VCaP (cell line): Measurements from ENCODE around the gene SLC38A11.
A peak's percentile ranks its signal among the peaks of the same experiment; 100 is the strongest.

Source experiments
- H3K27ac ChIP-seq: fragments of 450-650 bp; 2 replicates; pipeline ENCODE4 v1.5.1; 2017
- TF ChIP-seq, protein P1 (sequence below): fragments of 450-650 bp; conservative IDR thresholded peaks from 2 replicates; pipeline ENCODE4 v1.5.1; 2017; ENCODE audit warnings: mild to moderate bottlenecking, moderate library complexity

Gene SLC38A11

DNA sequence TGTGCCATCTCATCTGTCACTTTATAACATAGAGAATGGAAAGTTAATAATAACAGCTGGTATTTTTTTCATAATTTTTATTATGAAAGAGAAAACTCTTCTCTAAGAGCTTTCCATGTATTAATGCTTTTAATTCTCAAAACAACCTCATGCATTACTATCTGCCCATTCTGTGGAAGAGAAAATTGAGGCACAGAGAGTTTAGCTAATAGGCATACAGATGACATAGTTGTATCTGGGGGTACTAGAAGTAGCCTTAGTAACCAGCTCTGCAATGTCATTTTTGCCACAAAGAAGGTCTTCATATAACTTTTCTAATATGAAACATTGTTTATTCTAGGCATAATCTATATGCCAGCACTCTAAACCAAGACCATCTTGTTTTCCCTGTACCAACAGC, 77.4 kb downstream of the SLC38A11 start:
- TF ChIP-seq, protein P1, sequence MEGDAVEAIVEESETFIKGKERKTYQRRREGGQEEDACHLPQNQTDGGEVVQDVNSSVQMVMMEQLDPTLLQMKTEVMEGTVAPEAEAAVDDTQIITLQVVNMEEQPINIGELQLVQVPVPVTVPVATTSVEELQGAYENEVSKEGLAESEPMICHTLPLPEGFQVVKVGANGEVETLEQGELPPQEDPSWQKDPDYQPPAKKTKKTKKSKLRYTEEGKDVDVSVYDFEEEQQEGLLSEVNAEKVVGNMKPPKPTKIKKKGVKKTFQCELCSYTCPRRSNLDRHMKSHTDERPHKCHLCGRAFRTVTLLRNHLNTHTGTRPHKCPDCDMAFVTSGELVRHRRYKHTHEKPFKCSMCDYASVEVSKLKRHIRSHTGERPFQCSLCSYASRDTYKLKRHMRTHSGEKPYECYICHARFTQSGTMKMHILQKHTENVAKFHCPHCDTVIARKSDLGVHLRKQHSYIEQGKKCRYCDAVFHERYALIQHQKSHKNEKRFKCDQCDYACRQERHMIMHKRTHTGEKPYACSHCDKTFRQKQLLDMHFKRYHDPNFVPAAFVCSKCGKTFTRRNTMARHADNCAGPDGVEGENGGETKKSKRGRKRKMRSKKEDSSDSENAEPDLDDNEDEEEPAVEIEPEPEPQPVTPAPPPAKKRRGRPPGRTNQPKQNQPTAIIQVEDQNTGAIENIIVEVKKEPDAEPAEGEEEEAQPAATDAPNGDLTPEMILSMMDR: no peak
- no peak overlapping the region for H3K27ac ChIP-seq

DNA sequence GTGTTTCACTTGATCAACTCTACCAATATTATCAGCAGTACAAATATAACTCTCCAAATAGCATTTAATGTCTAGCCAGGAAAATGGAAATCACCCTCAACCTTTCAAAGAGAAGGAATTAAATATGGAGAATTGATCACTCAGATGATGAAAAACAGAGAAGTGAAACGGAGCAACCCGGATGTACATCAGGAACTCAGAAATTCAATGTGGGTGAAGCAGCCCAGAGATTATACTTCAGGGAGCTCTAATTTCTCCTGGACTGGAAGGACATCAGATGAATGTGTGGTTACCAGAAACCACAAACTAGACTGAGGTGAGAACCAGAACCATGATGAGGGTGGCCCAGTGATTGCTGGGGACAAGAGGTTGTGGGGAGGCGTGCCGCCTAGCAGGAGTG, 78.2 kb downstream of the SLC38A11 start:
- TF ChIP-seq, protein P1: no peak
- no peak overlapping the region for H3K27ac ChIP-seq

DNA sequence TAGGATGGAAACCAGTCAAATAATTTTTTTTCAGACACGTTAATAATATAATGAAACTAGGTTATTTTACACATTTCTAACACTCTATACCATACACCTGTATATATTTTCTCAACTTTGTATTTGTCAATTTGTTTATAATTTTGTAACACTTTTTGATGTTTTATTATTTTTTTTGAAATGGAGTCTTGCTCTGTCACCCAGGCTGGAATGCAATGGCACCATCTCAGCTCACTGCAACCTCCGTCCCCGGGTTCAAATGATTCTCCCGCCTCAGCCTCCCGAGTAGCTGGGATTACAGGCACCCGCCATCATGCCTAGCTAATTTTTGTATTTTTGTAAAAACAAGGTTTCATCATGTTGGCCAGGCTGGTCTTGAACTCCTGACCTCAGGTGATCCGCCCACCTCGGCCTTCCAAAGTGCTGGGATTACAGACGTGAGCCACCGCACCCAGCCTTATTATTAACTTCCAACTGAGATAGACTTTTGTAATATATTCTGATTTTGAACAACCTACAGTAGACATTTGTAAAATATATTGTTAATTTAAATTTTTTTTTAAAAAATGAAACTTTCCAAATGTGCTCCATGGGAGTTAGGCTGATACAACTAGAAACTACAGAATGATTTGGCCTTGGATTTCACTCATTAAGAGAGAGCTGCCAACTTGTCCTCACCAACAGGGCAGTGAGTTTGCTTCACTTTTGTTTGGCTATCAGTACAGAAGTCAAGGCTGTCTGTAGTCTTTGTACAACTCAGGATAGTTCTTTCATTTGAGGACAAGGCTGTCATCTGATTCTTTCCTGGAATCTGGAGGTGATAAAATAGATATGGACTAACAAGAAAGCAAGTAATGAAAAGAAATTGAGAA, 79.8 kb downstream of the SLC38A11 start:
- no peak overlapping the region for H3K27ac ChIP-seq
- TF ChIP-seq, protein P1: no peak

DNA sequence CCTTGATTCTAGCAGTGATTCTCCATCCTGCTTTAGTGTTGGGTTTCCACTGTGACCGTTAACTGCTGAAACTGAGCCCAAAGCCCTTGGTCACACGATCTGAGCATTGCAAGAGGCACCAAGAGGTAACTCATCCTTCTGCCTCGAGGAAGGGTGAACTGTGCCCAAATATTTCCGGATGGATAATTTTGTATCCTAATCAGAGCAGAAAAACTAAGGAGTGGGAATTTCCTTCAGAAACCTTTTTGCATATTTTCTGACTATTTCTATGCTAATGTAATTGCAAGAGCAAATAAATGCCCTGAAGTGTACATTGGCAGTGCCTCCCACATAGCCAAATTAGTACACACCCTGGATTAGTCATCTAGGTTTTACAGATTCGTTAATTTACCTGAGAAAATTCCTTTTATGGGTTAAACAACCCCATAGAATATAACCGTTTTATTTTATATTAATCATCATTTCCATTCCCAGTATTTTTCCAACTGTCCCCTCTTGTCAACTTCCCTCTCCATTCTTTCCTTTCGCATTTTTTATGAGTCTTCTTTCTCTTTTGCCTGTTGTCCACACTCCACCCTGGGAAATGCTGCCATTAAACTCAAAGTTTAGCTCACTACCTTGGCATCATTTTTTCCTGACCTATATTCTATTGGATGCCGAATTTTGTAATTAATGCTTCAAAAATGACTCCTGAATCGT, 82.0 kb downstream of the SLC38A11 start:
- TF ChIP-seq, protein P1: no peak
- H3K27ac ChIP-seq: no peak overlapping the region

DNA sequence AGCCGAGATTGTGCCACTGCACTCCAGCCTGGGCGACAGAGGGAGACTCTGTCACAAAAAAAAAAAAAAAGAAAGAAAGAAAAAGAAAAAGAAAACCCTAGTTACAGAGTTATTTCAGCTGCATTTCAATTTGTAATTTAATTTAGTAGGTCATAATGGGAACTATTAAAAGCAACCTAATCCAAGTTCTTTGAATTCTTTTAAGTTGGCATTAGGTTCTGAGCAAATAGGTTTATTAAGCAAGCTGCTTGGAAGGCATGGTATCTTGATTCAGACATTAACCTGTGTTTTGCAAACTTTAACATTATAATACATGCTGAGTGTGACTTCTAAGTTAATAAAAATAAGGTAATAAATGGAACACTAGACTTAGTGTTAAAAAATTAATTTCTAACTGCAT, 83.9 kb downstream of the SLC38A11 start:
- no peak overlapping the region for H3K27ac ChIP-seq
- TF ChIP-seq, protein P1: no peak

DNA sequence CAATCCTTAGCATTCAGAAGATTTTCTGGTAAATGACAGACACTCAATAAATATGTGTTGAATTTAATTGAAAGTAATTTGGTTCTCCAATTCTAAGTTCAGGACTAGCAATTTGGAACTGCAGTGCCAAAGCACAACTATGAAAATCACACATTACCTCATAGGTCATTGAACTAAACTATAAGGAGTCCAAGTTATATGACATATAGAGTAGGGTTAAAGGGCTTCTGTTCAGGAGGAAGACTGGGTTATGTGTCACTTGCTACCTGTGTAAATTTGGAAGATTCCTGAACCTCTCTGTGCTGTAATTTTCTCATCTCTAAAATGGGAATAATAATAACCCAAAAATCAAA, 85.9 kb downstream of the SLC38A11 start:
- H3K27ac ChIP-seq: peak overlapping the region; percentile 68
- TF ChIP-seq, protein P1: no peak

DNA sequence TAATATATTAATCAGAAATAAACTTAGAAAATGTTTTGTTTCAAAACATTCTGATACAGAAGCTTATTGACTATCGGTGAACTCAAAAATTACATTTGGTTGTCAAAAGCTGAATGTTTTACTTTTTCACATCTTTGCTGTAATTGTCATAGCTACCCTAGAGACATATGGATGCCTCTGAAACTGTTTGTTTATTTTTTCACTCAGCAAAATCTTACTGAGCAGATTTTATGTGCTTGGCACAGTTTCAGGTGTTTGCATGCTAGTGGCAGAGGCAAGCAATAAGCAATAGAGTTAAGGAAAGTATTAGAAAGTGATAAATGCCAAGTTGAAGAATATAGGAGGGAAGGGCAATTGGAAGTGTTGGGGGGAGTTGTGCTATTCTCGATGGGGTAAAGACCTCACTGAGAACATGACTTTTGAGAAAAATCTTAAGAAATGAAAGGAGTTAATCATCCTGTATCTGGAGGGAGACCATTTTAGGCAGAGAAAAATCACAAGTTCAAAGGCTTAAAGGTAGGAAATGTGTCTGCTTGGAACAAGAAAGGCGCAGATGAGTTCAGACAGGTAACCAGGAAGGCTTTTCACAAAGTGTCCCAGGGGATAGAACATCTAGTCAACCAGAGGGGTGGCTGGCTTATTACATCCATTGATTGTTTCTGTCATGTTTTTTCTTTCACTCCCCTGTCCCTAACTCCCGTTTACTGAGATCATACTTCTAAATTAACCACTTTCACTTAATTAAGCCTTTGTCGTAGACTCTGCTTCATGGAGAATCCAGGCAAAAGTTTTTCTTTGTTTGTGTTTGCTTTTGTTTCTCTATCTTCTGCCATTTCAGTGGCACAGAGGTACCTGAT, 86.5 kb downstream of the SLC38A11 start:
- H3K27ac ChIP-seq: peak overlapping the region; percentile 68
- TF ChIP-seq, protein P1: no peak
